Stomach smooth muscle (tissue), 2 donors: ENCODE measurements around the gene MDP1.
A peak's percentile ranks its signal among the peaks of the same experiment; 100 is the strongest.

Source experiments
- H3K27ac ChIP-seq: one replicate; pipeline ENCODE4 v1.7.0; 2013; ENCODE audit warnings: mild to moderate bottlenecking, low read length, inconsistent platforms
- H3K27me3 ChIP-seq, 2 donors: one replicate each; pipeline ENCODE4 v1.7.0; 2013; ENCODE audit warnings: low read length in 2 of 2; ENCODE audit not compliant: insufficient read depth in 2 of 2, control insufficient read depth in 1 of 2
- H3K36me3 ChIP-seq, 2 donors: one replicate each; pipeline ENCODE4 v1.7.0; 2013; ENCODE audit warnings: low read length in 2 of 2; ENCODE audit not compliant: control insufficient read depth in 2 of 2, insufficient read depth in 2 of 2
- H3K4me1 ChIP-seq: one replicate; pipeline ENCODE4 v1.7.0; 2013; ENCODE audit warnings: low read length; ENCODE audit not compliant: control insufficient read depth, insufficient read depth
- H3K4me3 ChIP-seq, 2 donors: one replicate each; pipeline ENCODE4 v1.7.0; 2013; ENCODE audit warnings: low read length in 2 of 2
- H3K9ac ChIP-seq, 2 donors: one replicate each; pipeline ENCODE4 v1.7.0; 2013; ENCODE audit warnings: low read length in 2 of 2, mild to moderate bottlenecking in 1 of 2
- H3K9me3 ChIP-seq, 2 donors: one replicate each; pipeline ENCODE4 v1.7.0; 2013; ENCODE audit warnings: low read length in 2 of 2; ENCODE audit not compliant: control insufficient read depth in 2 of 2
- donor health status: healthy.
- donor health status: Pancreatic carcinoma.

The MDP1 gene

DNA sequence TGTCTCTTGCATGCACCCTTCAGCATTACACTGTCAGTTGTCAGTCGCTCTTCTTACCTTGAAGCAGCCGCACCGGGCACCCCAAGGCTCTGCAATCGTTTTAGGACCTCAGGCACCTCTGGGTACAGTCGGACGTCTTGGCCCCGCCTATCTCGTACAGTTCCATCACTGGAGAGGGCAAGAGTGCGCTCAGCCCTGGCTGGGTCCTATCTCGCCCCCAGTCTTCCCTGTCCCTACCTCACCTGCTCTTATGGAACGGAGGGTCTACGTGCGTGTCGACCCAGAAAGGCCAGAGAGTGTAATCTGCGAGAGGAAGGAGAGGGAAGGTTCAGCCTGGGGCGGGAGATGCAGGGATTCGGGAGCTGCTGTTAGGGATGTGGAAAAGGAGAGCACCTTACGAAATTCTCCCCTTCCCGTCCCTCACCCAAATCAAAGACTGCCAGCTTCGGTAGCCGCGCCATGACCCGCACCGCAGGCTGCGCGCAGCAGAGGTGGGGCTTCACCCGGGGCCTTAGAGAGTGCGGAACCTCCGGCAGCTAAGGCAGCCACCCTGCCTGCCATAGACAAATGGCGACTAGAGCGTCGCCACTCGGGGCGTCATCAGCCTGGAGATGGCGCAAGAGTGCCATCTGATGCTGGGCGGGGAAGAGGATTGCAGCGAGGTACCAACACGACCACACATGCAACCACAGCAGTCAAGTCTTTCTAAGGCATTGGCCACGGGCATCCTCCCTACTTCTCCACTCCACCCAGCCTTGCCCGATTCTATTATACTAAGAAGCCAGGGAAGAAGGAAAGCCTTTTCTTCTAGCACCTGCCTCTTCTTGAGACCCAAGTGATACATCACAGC is at the start of gene MDP1:
TSS of gene MDP1 (minus strand) at position 572 of the 850 bp plus-strand sequence. CDS start at position 461, 111 bp downstream.
- H3K4me3 ChIP-seq: peak within 1 kb of the TSS; percentile 80 to 97

DNA sequence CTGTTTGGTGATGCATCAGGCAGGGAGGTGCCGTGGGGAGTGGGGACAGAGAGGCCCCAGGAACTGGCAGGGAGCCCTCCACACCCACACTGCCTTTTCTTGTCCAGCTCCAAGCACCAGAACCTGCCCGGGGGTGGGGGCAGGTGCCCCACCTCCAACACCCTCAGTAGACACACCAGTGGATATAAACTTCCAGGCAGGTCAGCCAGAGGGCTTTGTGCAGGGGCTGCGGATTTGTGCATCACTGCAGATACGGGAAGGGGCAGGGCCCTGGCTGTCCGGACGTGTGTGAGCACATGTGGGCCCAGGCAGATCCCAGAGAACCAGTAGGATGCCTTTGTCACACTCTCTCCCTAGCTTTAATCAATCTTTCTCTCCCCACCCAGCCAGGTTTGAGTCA is 48.4 kb upstream of the MDP1 start:
- H3K9ac ChIP-seq: no peak overlapping the region
- no peak overlapping the region for H3K4me3 ChIP-seq
- peaks cover 4 to 17% of the 10 kb centered on the region in 2 donors for H3K36me3 ChIP-seq
- H3K27me3 ChIP-seq: no peaks in the 10 kb centered on the region
- no peaks in the 10 kb centered on the region for H3K4me1 ChIP-seq
- H3K27ac ChIP-seq: no peak overlapping the region
- H3K9me3 ChIP-seq: no peaks in the 10 kb centered on the region

More for the DNA sequence above, at the start of gene MDP1:
- H3K9ac ChIP-seq: peak within 1 kb of the TSS; percentile 79 to 97
- H3K4me1 ChIP-seq: peaks cover 24% of the 10 kb centered on the region
- H3K9me3 ChIP-seq: no peaks in the 10 kb centered on the region
- H3K27ac ChIP-seq: peak within 1 kb of the TSS; percentile 91
- no peaks in the 10 kb centered on the region for H3K27me3 ChIP-seq
- H3K36me3 ChIP-seq: peaks cover 9 to 13% of the 10 kb centered on the region in 2 donors

DNA sequence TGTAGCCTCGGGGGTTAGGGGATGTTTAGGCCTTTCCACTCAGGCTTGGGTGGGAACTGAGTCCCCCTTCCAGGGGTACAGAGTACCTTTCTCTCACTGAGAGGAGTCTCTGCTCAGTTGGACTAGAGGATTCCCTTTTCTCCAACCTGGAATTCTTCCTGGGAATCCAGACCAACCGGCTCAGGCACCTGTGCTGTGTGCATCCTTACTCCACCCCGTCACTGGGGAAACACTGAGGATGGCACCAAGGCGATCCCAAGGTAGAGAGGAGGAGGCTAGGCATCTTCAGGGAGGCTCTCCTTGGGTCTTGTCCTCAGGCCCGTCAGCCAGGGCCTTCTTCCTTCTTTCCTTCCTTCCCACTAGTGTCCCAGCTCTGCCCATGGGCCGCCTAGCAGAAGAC is 48.0 kb upstream of the MDP1 start:
- Histone ChIP-seq H3K27ac (no peak overlapping the region), H3K9me3 (no peaks in the 10 kb centered on the region), H3K4me3 (no peak overlapping the region), H3K36me3 (peaks cover 4 to 16% of the 10 kb centered on the region in 2 donors), H3K4me1 (no peaks in the 10 kb centered on the region), H3K9ac (no peak overlapping the region), H3K27me3 (no peaks in the 10 kb centered on the region)

DNA sequence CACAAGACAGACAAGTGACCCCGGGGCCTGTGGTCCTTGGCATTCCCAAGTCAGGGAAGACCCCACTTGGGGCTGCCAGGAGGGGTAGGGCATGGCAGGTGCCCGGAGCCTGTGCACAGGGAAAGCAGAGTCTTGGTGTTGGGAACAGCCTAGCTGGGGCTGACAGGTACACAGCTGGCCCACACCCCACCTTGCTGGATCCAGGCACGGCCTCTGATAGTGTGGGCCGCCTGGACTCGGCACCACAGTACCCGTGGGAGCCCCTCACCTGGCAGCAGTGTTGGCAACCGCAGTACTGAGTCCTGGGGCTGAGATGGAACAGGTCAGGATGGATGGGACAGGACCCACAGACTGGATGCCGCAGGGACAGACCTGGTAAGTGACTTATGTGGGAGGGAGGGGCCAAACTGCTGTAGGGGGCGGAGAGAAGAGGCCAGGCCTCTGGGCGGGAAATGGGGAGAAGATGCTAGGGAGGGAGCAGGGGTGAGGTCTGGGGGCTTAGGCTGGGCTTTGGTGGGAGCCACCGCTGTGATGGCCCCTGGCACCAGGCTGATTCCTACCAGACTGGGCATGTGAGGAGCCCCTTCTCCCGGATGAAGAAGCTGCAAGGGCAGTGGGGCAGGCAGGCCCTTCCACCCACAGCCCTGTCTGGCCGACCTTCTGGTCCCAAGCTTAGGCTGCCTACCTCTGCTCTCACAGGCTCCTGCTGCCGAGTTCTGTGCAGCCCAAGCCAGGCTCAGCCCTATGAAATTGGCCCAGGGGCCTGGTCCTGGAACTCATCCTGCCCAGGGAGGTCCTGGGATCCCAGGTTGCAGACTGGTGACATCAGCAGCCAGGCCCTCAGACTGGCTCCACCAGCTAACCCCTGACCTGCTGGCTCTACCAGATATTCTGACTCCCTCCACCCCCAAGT is 47.2 kb upstream of the MDP1 start, which contains the start of gene TGM1:
TSS of gene TGM1 (minus strand) at position 357 of the 913 bp plus-strand sequence. CDS start 825 bp downstream, outside the sequence.
- no peak within 1 kb of the TSS for H3K9ac ChIP-seq
- no peaks in the 10 kb centered on the region for H3K9me3 ChIP-seq
- H3K27ac ChIP-seq: no peak within 1 kb of the TSS
- no peaks in the 10 kb centered on the region for H3K4me1 ChIP-seq
- H3K36me3 ChIP-seq: peaks cover 4 to 14% of the 10 kb centered on the region in 2 donors
- no peak within 1 kb of the TSS for H3K4me3 ChIP-seq
- H3K27me3 ChIP-seq: no peaks in the 10 kb centered on the region

DNA sequence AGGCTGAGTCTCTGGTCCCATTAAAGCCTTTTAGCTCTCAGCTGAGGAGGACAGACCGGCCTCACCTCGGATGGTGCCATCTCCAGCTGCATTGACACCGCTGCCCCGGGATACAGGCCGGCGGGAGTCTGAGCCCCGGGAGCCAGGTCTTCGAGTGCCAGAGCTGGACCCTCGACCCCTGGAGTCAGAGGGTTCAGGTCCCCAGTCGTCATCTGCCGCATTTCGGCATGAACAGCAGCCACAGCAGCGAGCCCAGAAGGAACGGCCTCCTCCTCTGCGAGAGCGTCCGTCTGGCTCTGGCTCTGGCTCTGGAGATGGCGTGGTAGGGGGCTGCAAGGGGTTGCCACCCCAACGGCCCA is 46.1 kb upstream of the MDP1 start:
- no peak overlapping the region for H3K27ac ChIP-seq
- no peak overlapping the region for H3K9ac ChIP-seq
- no peaks in the 10 kb centered on the region for H3K9me3 ChIP-seq
- H3K4me1 ChIP-seq: no peaks in the 10 kb centered on the region
- no peak overlapping the region for H3K4me3 ChIP-seq
- peaks cover 0 to 11% of the 10 kb centered on the region in 2 donors for H3K36me3 ChIP-seq
- no peaks in the 10 kb centered on the region for H3K27me3 ChIP-seq

DNA sequence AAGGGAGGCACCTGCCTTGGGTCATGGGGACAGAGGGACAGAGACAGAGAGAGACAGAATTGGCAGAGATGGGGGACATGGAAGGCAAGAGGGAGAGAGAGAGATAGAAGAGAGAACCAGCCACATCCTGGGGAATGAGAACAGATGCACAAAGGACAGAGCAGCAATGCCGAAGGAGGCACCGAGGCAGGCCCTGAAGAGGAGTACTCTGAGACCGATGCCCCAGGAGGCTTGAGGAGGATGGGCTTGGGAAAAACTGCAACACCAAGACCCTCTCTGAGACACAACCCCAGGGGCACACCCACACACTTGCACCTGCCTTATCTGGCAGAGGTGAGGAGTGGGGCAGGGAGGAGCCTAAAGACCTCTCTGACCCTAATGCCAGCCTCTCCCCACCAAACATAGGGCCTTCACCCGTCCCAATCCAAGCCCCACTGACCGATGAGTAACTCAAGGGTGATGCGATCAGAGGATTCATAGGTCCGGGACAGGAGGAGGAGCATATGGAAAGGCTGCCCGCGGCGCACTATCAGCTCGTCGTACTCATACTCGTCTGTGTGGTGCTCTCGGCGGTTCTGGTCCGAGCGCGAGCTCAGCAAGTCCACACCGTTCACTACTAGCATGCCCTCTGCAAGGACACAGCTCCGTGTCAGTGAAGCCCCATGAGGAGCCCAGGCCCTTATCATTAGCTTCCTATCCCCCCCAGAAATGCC is 45.5 kb upstream of the MDP1 start:
- Histone ChIP-seq H3K4me1 (no peaks in the 10 kb centered on the region), H3K4me3 (no peak overlapping the region), H3K27me3 (no peaks in the 10 kb centered on the region), H3K9me3 (no peaks in the 10 kb centered on the region), H3K9ac (no peak overlapping the region), H3K36me3 (peaks cover 0 to 8% of the 10 kb centered on the region in 2 donors), H3K27ac (no peak overlapping the region)

DNA sequence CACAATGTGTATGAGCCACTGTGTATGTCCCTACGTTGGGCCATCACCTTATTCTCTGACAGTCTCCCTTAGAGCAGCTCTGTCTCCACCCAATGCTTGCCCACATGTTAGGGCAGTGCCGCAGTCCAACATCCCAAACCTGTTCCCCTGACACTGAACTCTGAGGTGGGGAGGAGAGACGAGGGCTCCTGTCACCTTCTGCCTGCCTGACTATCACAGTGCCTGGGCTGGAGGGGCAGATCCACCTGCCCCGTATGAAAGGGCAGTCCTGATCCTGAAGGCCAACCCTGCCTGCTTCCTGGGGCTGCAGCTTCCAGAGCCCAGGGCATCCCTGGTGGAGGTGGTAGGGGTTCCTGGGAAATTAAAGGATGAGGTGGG is 44.9 kb upstream of the MDP1 start:
- H3K27ac ChIP-seq: no peak overlapping the region
- H3K4me1 ChIP-seq: no peaks in the 10 kb centered on the region
- no peaks in the 10 kb centered on the region for H3K27me3 ChIP-seq
- peaks cover 0 to 3% of the 10 kb centered on the region in 2 donors for H3K36me3 ChIP-seq
- no peak overlapping the region for H3K4me3 ChIP-seq
- H3K9ac ChIP-seq: no peak overlapping the region
- no peaks in the 10 kb centered on the region for H3K9me3 ChIP-seq

DNA sequence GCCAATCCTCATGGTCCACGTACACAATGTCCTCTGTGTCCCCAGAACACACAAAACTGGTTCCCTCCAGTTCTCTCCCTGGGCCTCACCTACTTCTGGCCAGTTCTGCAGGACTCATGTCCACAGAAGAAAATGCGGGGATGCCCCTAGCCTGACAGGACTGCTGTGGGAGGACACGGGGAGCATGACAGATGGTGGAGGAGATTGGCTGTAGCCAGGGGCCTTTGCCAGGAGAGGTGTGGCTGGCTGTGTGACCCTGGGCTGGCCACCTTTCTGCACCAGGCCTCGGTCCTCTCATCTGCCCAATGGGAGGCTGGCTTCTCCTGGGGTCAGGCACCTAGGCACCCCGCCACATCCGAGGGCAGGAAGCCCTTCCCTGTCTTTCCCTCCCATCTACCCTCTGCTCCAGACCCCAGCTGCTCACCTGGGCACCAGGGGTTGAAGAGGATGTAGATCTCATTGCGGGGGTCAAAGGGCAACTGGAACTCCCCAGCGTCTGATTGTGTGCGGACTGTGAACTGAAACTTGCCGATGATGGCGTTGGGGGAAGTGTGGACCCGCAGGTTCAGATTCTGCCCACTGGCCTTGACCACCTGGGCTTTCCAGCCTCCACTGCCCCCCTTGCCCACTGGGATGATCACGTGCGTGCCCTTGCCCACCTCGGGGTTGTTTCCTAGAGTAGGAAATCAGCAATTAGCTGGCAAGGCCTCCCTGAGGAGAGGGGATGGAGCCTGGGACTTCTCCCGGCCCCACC is 44.3 kb upstream of the MDP1 start:
- peaks cover 0 to 2% of the 10 kb centered on the region in 2 donors for H3K36me3 ChIP-seq
- no peaks in the 10 kb centered on the region for H3K9me3 ChIP-seq
- no peaks in the 10 kb centered on the region for H3K27me3 ChIP-seq
- H3K9ac ChIP-seq: no peak overlapping the region
- no peaks in the 10 kb centered on the region for H3K4me1 ChIP-seq
- no peak overlapping the region for H3K27ac ChIP-seq
- H3K4me3 ChIP-seq: no peak overlapping the region

DNA sequence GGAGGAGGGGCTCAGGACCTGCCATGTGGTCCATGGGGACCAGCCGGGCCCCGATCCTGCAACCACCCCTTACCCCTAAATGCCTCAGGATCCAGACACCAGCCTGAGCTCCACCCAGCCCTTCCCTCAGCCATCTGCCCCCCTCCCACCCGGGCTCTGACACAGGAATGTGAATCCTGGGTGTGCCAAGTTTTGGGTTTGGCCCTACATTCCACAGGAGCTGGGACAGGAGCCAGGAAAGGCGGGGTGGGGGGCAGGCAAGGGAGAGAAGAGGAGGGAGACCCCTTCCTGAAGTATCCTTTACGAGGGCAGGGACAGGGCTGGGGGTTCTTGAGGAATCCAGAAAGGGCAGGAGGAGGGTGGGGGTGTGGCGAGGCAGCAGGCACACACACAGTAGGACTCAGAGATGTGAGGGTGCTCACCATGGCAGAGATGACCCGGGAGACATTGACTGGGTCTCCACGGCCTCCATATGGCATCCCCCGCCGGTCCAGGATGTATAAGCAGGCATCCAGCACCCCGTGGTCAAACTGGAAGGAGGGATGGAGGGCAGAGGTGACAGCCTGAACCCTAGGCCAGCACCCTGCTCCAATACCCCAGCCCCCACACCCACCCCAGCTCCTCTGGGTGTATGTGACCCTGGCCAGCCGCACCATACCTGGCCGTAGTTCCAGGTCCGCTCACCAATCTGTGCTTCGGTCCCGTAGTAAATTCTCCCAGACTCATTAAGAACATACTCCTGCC is 43.6 kb upstream of the MDP1 start:
- Histone ChIP-seq H3K27me3 (no peaks in the 10 kb centered on the region), H3K4me1 (no peaks in the 10 kb centered on the region), H3K9ac (no peak overlapping the region), H3K9me3 (no peaks in the 10 kb centered on the region), H3K36me3 (no peaks in the 10 kb centered on the region), H3K27ac (no peak overlapping the region), H3K4me3 (no peak overlapping the region)
